H9 (cell line): ENCODE data around the gene ARHGEF1. TPM values are rescaled to one million over a fixed set of nuclear protein-coding genes. Genes with fewer than 3 reads are reported as not detected.

Source experiments
- DNase-seq: peaks from one replicate; pipeline ENCODE4 v3.0.0-alpha.2; 2017
- H2AFZ ChIP-seq: one replicate; pipeline ENCODE4 v1.6.1; 2013; ENCODE audit warnings: mild to moderate bottlenecking, low read length, control low read depth, moderate library complexity
- H2AK5ac ChIP-seq: 2 replicates; pipeline ENCODE4 v1.6.1; 2013; ENCODE audit warnings: low read length, control low read depth, mixed read lengths; ENCODE audit not compliant: insufficient read length
- H2BK120ac ChIP-seq: one replicate; pipeline ENCODE4 v1.6.1; 2013; ENCODE audit warnings: low read depth, mild to moderate bottlenecking, low read length, control low read depth, inconsistent platforms; ENCODE audit not compliant: poor library complexity, severe bottlenecking
- H2BK12ac ChIP-seq: 2 replicates; pipeline ENCODE4 v1.6.1; 2013; ENCODE audit warnings: low read length, control low read depth, mixed read lengths, low read depth; ENCODE audit not compliant: insufficient read length
- H2BK15ac ChIP-seq: 2 replicates; pipeline ENCODE4 v1.6.1; 2013; ENCODE audit warnings: low read depth, low read length, control low read depth
- H2BK20ac ChIP-seq: one replicate; pipeline ENCODE4 v1.6.1; 2013; ENCODE audit warnings: low read depth, mild to moderate bottlenecking, low read length, control low read depth, inconsistent platforms; ENCODE audit not compliant: poor library complexity, severe bottlenecking
- H2BK5ac ChIP-seq: 2 replicates; pipeline ENCODE4 v1.6.1; 2013; ENCODE audit warnings: low read length, control low read depth, mixed read lengths; ENCODE audit not compliant: insufficient read length
- H3K14ac ChIP-seq: 2 replicates; pipeline ENCODE4 v1.6.1; 2013; ENCODE audit warnings: low read length, control low read depth; ENCODE audit not compliant: insufficient read depth
- H3K18ac ChIP-seq: 2 replicates; pipeline ENCODE4 v1.6.1; 2013; ENCODE audit warnings: low read depth, mild to moderate bottlenecking, mixed read lengths, low read length, control low read depth; ENCODE audit not compliant: insufficient read length
- H3K23ac ChIP-seq: 2 replicates; pipeline ENCODE4 v1.6.1; 2013; ENCODE audit warnings: low read length, control low read depth, mixed read lengths, low read depth; ENCODE audit not compliant: insufficient read length
- H3K23me2 ChIP-seq: 2 replicates; pipeline ENCODE4 v1.6.1; 2013; ENCODE audit warnings: low read depth, mild to moderate bottlenecking, mixed read lengths, low read length, control low read depth; ENCODE audit not compliant: insufficient read length, poor library complexity, severe bottlenecking
- H3K27ac ChIP-seq: 2 replicates; pipeline ENCODE4 v1.5.1; 2013; ENCODE audit warnings: low read length, control low read depth, mixed read lengths, low read depth; ENCODE audit not compliant: insufficient read length
- H3K27me3 ChIP-seq: 2 replicates; pipeline ENCODE4 v1.6.1; 2013; ENCODE audit warnings: low read length, control low read depth, inconsistent platforms; ENCODE audit not compliant: insufficient read depth
- H3K4ac ChIP-seq: 2 replicates; pipeline ENCODE4 v1.6.1; 2013; ENCODE audit warnings: low read depth, mild to moderate bottlenecking, control low read depth, inconsistent platforms, low read length, moderate library complexity
- H3K4me1 ChIP-seq: 2 replicates; pipeline ENCODE4 v1.6.1; 2013; ENCODE audit warnings: low read length, control low read depth, inconsistent platforms; ENCODE audit not compliant: insufficient read depth
- H3K4me2 ChIP-seq: 2 replicates; pipeline ENCODE4 v1.6.1; 2013; ENCODE audit warnings: low read length, control low read depth, mixed read lengths; ENCODE audit not compliant: insufficient read length, insufficient read depth
- H3K56ac ChIP-seq: 2 replicates; pipeline ENCODE4 v1.6.1; 2013; ENCODE audit warnings: low read depth, mild to moderate bottlenecking, mixed read lengths, low read length, control low read depth; ENCODE audit not compliant: insufficient read length
- H3K79me1 ChIP-seq: 2 replicates; pipeline ENCODE4 v1.6.1; 2013; ENCODE audit warnings: low read depth, mild to moderate bottlenecking, moderate library complexity, low read length, control low read depth, inconsistent platforms; ENCODE audit not compliant: insufficient read depth, poor library complexity, severe bottlenecking
- H3K79me2 ChIP-seq: 2 replicates; pipeline ENCODE4 v1.6.1; 2013; ENCODE audit warnings: low read length, control low read depth, inconsistent platforms; ENCODE audit not compliant: insufficient read depth
- H3K9ac ChIP-seq: 2 replicates; pipeline ENCODE4 v1.6.1; 2013; ENCODE audit warnings: low read length, control low read depth, mixed read lengths; ENCODE audit not compliant: insufficient read length; ENCODE audit errors: extremely low read depth
- H3K9me3 ChIP-seq: one replicate; pipeline ENCODE4 v1.6.1; 2013; ENCODE audit warnings: low read depth, low read length, inconsistent platforms; ENCODE audit not compliant: control insufficient read depth
- H3T11ph ChIP-seq: one replicate; pipeline ENCODE4 v1.6.1; 2013; ENCODE audit warnings: mild to moderate bottlenecking, low read length, control low read depth, inconsistent platforms
- H4K20me1 ChIP-seq: one replicate; pipeline ENCODE4 v1.6.1; 2013; ENCODE audit not compliant: control insufficient read depth, insufficient read length, insufficient read depth
- H4K5ac ChIP-seq: 2 replicates; pipeline ENCODE4 v1.6.1; 2013; ENCODE audit warnings: low read depth, mild to moderate bottlenecking, mixed read lengths, low read length, control low read depth; ENCODE audit not compliant: insufficient read length
- H4K8ac ChIP-seq: replicated peaks from 2 replicates; pipeline ENCODE4 v1.6.1; 2013; ENCODE audit warnings: low read length, control low read depth, mixed read lengths, low read depth; ENCODE audit not compliant: insufficient read length
- H4K91ac ChIP-seq: 2 replicates; pipeline ENCODE4 v1.6.1; 2013; ENCODE audit warnings: low read depth, mild to moderate bottlenecking, moderate library complexity, mixed read lengths, low read length, control low read depth; ENCODE audit not compliant: insufficient read length
- H3K27ac Mint-ChIP-seq, 3 experiments: 2 replicates in 2 of 3; 3 replicates in 1 of 3; pipeline ENCODE4 v1.8.0; 2020 to 2021; ENCODE audit warnings: mixed read lengths in 3 of 3, mild to moderate bottlenecking in 1 of 3, moderate library complexity in 1 of 3
- H3K27me3 Mint-ChIP-seq: 2 replicates; pipeline ENCODE4 v1.8.0; 2021; ENCODE audit warnings: low read depth, mild to moderate bottlenecking, moderate library complexity, mixed read lengths
- H3K36me3 Mint-ChIP-seq, 3 experiments: 2 replicates in 2 of 3; 3 replicates in 1 of 3; pipeline ENCODE4 v1.8.0; 2020 to 2021; ENCODE audit warnings: low read depth in 3 of 3, mixed read lengths in 3 of 3; ENCODE audit not compliant: insufficient read depth in 1 of 3
- H3K4me1 Mint-ChIP-seq, 2 experiments: 2 replicates each; pipeline ENCODE4 v1.8.0; 2020; ENCODE audit warnings: mixed read lengths in 2 of 2
- H3K4me3 Mint-ChIP-seq, 2 experiments: 2 replicates in 1 of 2; 3 replicates in 1 of 2; pipeline ENCODE4 v1.8.0; 2020 to 2021; ENCODE audit warnings: mild to moderate bottlenecking in 2 of 2, mixed read lengths in 2 of 2, moderate library complexity in 1 of 2
- H3K9me3 Mint-ChIP-seq, 2 experiments: 2 replicates in 1 of 2; 3 replicates in 1 of 2; pipeline ENCODE4 v1.8.0; 2020; ENCODE audit warnings: mild to moderate bottlenecking in 2 of 2, mixed read lengths in 2 of 2, moderate library complexity in 1 of 2
- CTCF ChIP-seq: fragments of 200-600 bp; sonication (generic); conservative IDR thresholded peaks from 3 replicates; pipeline ENCODE4 v1.8.0; 2021; ENCODE audit warnings: antibody characterized with exemption, mild to moderate bottlenecking
- WGBS: extraction: QIAGEN DNeasy Blood & Tissue Kit; methylation state at CpG from one replicate; pipeline ENCODE4 v1.1.7; 2013; ENCODE audit warnings: missing lambda C conversion rate, low lambda C conversion rate, mixed read lengths; ENCODE audit not compliant: insufficient read length; ENCODE audit errors: extremely low coverage; 5-methylcytosine and 5-hydroxymethylcytosine counted together
- total RNA-seq: library from RNA; stranded (reverse); gene quantifications from 2 replicates; pipeline ENCODE4 v1.2.1, GENCODE V29; 2021

Gene ARHGEF1
- total RNA-seq, 1 experiment from 2014 or later, result 50.3 TPM

DNA sequence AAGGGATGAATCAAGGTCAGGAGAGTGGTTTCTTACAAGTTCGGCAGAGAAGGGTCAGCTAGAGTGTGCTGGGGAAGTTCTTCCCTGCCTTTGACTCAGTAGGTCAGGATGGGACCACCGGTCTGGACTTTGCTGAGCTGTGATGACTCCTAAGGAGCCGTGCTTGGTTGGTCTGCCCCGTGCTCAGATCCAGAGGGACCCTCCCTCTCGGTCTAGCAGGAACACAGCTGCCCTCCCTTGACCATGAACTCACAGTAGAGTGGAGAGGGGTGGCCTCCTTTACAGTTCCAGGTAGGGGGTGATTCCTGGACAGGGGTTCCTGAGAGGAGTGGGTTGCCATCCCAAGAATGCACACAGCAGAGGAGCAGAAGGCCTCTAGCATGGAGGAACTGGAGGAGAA lies 18.6 kb upstream of the ARHGEF1 start:
- Histone ChIP-seq H2BK20ac (no peak overlapping the region), H3K9me3 (no peaks in the 10 kb centered on the region), H3K4me2 (no peak overlapping the region), H3K4me1 (no peaks in the 10 kb centered on the region; the same call in 1 of the 2 replicates), H4K91ac (no peak overlapping the region), H3K14ac (no peak overlapping the region), H3T11ph (no peak overlapping the region), H3K56ac (no peak overlapping the region), H2BK5ac (no peak overlapping the region), H3K18ac (no peak overlapping the region), H2BK15ac (no peak overlapping the region), H3K79me2 (peaks cover 29% of the 10 kb centered on the region), H3K27ac (peak overlapping the region; percentile 6), H2AFZ (no peak overlapping the region), H3K27me3 (no peaks in the 10 kb centered on the region), H2BK120ac (no peak overlapping the region), H3K23ac (no peak overlapping the region), H3K23me2 (peaks cover 9% of the 10 kb centered on the region), H3K79me1 (peaks cover 22% of the 10 kb centered on the region), H3K4ac (no peak overlapping the region), H4K5ac (no peak overlapping the region), H4K20me1 (no peaks in the 10 kb centered on the region), H3K9ac (peak overlapping the region; percentile 28), H4K8ac (no peak overlapping the region), H2AK5ac (no peak overlapping the region), H2BK12ac (no peak overlapping the region)
- no peak for DNase-seq
- peak overlapping the region; percentile 34 to 40; a peak in 4 of 5 replicates for H3K4me3 Mint-ChIP-seq
- H3K36me3 Mint-ChIP-seq, result peaks cover 60 to 87% (median 76%) of the 10 kb centered on the region in 3 experiments
- H3K4me1 Mint-ChIP-seq, result peaks cover 35 to 51% of the 10 kb centered on the region in 2 experiments
- peak overlapping the region; percentile 66 to 93 (median 82); a peak in 5 of 7 replicates for H3K27ac Mint-ChIP-seq
- TF ChIP-seq CTCF, result no peak
- H3K27me3 Mint-ChIP-seq, result no peaks in the 10 kb centered on the region; the same call in 1 of the 2 replicates
- no CpG with 5 or more reads among the region's 5 CpGs for whole genome bisulfite sequencing
- H3K9me3 Mint-ChIP-seq, result no peaks in the 10 kb centered on the region; a peak in 1 of 5 replicates
